NB4 (cell line): ENCODE results near the gene UQCC2.

Source experiments
- CTCF ChIP-seq: IDR thresholded peaks from one replicate; pipeline ENCODE4 v1.5.1; 2012; ENCODE audit warnings: low read depth, low read length
- MYC ChIP-seq: IDR thresholded peaks from 2 replicates; pipeline ENCODE4 v1.6.1; 2011; ENCODE audit warnings: low read depth, low read length
- POLR2A ChIP-seq: IDR thresholded peaks from 2 replicates; pipeline ENCODE4 v1.6.1; 2011; ENCODE audit warnings: mild to moderate bottlenecking; ENCODE audit not compliant: insufficient read length; ENCODE audit errors: extremely low read depth

- TF ChIP-seq CTCF (no peak), POLR2A (no peak), MYC (no peak)
These were observed 25.9 kb downstream of the UQCC2 start for GRCh38 chr6:33685411-33686224.
